Stomach smooth muscle (tissue), 2 donors: Measurements from ENCODE around the gene NAA50.

Experiments
- H3K27ac ChIP-seq: one replicate; pipeline ENCODE4 v1.7.0; 2013; ENCODE audit warnings: mild to moderate bottlenecking, low read length, inconsistent platforms
- H3K27me3 ChIP-seq, 2 donors: one replicate each; pipeline ENCODE4 v1.7.0; 2013; ENCODE audit warnings: low read length in 2 of 2; ENCODE audit not compliant: insufficient read depth in 2 of 2, control insufficient read depth in 1 of 2
- H3K36me3 ChIP-seq, 2 donors: one replicate each; pipeline ENCODE4 v1.7.0; 2013; ENCODE audit warnings: low read length in 2 of 2; ENCODE audit not compliant: control insufficient read depth in 2 of 2, insufficient read depth in 2 of 2
- H3K4me1 ChIP-seq: one replicate; pipeline ENCODE4 v1.7.0; 2013; ENCODE audit warnings: low read length; ENCODE audit not compliant: control insufficient read depth, insufficient read depth
- H3K4me3 ChIP-seq, 2 donors: one replicate each; pipeline ENCODE4 v1.7.0; 2013; ENCODE audit warnings: low read length in 2 of 2
- H3K9ac ChIP-seq, 2 donors: one replicate each; pipeline ENCODE4 v1.7.0; 2013; ENCODE audit warnings: low read length in 2 of 2, mild to moderate bottlenecking in 1 of 2
- H3K9me3 ChIP-seq, 2 donors: one replicate each; pipeline ENCODE4 v1.7.0; 2013; ENCODE audit warnings: low read length in 2 of 2; ENCODE audit not compliant: control insufficient read depth in 2 of 2
- donor health status: healthy.
- donor health status: Pancreatic carcinoma.

The NAA50 gene

DNA sequence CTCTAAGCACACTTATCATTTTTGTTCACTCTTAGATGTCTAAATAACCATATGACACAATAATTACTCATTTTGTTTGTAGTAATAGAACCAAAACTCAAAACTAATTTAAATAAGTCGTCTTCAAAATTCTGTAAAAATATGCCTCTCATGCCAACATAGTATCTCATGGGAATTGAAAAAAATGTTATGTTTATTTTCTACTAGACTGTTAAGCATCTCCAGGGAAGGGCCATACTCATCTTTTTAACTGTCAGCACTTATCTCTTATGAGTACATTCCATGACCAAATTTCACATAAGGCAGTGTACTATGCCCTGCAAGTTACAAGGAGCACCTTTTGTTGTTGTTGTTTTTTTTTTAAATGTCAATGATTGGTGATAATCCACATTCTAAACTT lies 31.3 kb downstream of the NAA50 start:
- H3K4me3 ChIP-seq: no peak overlapping the region
- no peaks in the 10 kb centered on the region for H3K4me1 ChIP-seq
- H3K36me3 ChIP-seq: peaks cover 0 to 3% of the 10 kb centered on the region in 2 donors
- no peaks in the 10 kb centered on the region for H3K27me3 ChIP-seq
- no peak overlapping the region for H3K27ac ChIP-seq
- H3K9ac ChIP-seq: no peak overlapping the region
- no peaks in the 10 kb centered on the region for H3K9me3 ChIP-seq

DNA sequence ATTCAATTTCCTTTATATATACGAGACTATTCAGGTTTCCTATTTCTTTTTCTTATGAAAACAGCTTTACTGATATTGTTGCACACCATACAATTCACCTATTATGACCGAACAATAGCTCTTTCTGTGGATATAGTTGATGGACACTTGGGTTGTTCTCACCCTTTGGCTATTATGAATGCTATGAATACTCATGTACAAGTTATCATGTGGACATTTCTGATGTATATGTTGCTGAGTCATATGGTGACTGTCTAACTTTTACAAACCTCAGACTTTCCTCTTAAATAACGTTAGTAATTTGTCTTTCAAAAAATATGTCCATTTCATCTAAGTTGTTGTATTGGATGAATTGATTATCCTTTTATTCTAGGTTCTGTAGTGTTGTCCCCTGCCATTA lies 33.9 kb downstream of the NAA50 start:
- Histone ChIP-seq H3K4me1 (no peaks in the 10 kb centered on the region), H3K27ac (no peak overlapping the region), H3K36me3 (no peaks in the 10 kb centered on the region), H3K9ac (no peak overlapping the region), H3K9me3 (no peaks in the 10 kb centered on the region), H3K4me3 (no peak overlapping the region), H3K27me3 (no peaks in the 10 kb centered on the region)

DNA sequence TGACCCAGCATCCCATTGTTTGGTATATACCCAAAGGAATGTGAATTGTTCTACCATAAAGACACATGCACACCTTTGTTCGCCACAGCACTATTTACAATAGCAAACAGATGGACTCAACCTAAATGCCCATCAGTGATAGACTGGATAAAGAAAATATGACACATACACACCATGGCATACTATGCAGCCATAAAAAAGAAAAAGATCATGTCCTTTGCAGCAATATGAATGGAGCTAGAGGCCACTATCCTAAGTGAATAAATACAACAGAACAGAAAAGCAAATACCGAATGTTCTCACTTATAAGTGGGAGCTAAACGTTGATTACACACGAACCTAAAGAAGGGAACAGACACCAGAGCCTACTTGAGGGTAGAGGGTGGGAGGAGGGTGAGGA lies 38.2 kb downstream of the NAA50 start:
- H3K36me3 ChIP-seq: no peaks in the 10 kb centered on the region

DNA sequence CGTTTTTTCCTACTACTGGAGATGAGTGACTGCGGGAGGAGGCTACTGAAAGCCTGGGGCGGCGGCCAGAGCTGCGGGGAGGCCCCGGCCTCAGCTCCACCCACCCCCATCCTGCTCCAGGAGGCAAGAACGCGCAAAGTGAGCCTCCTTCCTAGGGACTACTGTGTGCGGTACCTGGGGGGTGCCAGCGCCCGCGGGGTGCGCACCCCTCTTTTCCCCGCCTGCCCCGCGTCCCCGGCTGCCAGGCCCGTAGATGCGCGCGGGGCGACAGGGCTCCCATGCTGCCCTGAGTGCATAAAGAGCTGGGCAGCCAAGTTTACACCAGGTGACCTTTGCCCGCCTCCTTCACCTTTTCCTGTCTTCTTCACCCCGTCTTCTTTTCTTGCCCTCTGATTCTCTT lies 47.1 kb downstream of the NAA50 start:
- Histone ChIP-seq H3K9me3 (no peaks in the 10 kb centered on the region), H3K4me1 (peaks cover 9% of the 10 kb centered on the region), H3K27me3 (no peaks in the 10 kb centered on the region), H3K36me3 (no peaks in the 10 kb centered on the region), H3K9ac (peak overlapping the region; percentile 2 to 47), H3K4me3 (peak overlapping the region; percentile 51 to 52), H3K27ac (peak overlapping the region; percentile 11)

More for the DNA sequence above, 38.2 kb downstream of the NAA50 start:
- no peaks in the 10 kb centered on the region for H3K9me3 ChIP-seq
- no peak overlapping the region for H3K4me3 ChIP-seq
- no peak overlapping the region for H3K27ac ChIP-seq
- no peaks in the 10 kb centered on the region for H3K27me3 ChIP-seq
- H3K4me1 ChIP-seq: no peaks in the 10 kb centered on the region
- H3K9ac ChIP-seq: no peak overlapping the region

DNA sequence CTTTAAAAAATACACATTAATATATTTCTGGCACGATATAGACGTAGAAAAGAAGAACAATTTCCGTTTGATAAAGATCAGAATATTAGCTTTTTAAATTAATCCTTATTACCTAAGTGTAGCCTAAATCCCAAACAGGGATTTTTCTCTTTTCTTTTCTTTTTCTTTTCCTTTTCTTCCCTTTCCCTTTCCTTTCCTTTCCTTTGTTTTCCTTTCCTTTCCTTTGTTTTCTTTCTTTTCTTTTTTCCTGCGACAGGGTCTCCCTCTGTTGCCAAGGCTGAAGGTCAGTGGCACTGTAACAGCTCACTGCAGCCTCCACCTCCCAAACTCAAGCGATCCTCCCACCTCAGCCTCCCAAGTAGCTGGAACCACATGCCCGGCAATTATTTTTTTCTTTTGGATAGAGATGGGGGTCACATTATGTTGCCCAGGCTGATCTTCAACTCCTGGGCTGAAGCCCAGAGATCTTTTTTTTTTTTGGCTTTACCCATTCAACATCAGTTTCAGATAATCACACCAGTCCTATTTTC lies 47.8 kb downstream of the NAA50 start:
- H3K27me3 ChIP-seq: no peaks in the 10 kb centered on the region
- H3K36me3 ChIP-seq: no peaks in the 10 kb centered on the region
- H3K27ac ChIP-seq: peak overlapping the region; percentile 26
- peaks cover 9% of the 10 kb centered on the region for H3K4me1 ChIP-seq
- peak overlapping the region in 1 of 2 donors; percentile 98 for H3K9ac ChIP-seq
- H3K9me3 ChIP-seq: no peaks in the 10 kb centered on the region
- peak overlapping the region; percentile 51 to 77 for H3K4me3 ChIP-seq

DNA sequence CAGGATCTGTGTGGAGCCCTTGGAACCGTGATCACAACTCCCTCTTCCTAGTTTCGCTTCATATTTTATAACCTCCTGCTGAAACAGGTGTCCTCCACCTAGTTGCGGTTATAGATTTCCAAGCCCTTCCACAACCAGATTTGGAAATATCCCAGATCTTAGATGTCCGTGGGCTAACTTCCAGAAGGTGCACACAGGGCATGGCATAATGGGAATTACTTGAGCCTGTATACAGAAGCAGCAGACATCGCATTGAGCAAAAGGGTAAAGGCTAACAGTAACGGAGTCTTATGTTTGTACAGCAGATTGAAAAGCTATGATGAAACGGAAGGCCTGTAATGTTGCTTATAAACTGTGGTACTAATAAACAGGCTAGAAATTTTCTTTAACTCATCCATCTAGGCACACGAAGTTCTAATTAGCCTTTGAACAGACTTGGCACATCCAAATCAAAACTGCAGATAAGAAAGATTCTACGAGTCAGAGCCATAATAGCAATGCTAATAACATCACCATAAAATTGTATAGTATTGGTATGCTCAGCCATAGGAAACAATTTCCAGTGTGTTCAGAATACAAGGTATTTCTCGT lies 48.5 kb downstream of the NAA50 start:
- Histone ChIP-seq H3K9ac (peak overlapping the region; percentile 80 to 98), H3K27ac (peak overlapping the region; percentile 76)

DNA sequence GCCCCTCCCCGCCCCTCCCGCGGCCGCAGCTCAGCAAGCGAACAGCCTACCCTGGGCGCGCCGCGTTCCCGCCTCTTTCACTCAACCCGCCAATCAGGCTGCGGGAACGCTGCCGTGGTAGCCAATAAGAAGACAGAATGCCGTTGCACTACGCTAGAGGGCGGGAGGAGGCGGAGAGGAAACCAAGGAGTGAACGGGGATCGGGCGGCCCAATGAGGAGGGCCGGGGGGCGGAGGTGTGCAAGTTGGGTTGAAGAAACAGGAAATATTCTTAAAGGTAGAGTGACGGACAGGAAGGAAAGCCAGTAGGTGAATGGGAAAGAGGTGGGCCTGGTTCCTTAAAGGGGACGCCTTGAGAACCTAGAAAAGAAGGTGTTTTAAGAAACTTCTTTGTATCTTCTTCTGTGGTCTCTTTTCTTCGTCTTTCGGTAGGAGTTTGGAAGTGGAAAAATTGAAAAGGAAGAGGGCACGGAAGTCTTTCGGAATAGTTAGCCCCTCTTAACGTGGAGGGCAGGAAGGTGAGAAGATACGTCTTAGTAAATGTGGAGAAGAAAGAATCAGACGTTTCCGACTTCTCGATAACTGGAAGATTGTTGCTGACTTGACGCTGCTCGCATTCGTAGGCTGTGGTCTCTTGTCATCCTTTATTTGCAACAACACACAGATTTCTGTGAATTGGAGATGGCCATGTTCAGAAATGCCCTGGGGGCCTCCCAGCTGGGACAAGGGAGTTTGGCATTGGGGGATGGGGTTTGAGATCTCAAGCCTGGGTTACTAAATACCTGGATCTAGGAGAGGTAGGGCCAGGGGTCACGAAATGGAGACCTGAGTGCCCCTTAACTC lies 49.2 kb downstream of the NAA50 start:
- Histone ChIP-seq H3K9ac (peak overlapping the region; percentile 80 to 98), H3K4me3 (peak overlapping the region; percentile 77 to 100), H3K4me1 (peaks cover 9% of the 10 kb centered on the region), H3K9me3 (no peaks in the 10 kb centered on the region), H3K27ac (peak overlapping the region; percentile 76), H3K36me3 (no peaks in the 10 kb centered on the region), H3K27me3 (no peaks in the 10 kb centered on the region)

More for the DNA sequence above, 48.5 kb downstream of the NAA50 start:
- Histone ChIP-seq H3K9me3 (no peaks in the 10 kb centered on the region), H3K36me3 (no peaks in the 10 kb centered on the region), H3K4me3 (peak overlapping the region; percentile 77 to 100), H3K4me1 (peaks cover 9% of the 10 kb centered on the region), H3K27me3 (no peaks in the 10 kb centered on the region)

DNA sequence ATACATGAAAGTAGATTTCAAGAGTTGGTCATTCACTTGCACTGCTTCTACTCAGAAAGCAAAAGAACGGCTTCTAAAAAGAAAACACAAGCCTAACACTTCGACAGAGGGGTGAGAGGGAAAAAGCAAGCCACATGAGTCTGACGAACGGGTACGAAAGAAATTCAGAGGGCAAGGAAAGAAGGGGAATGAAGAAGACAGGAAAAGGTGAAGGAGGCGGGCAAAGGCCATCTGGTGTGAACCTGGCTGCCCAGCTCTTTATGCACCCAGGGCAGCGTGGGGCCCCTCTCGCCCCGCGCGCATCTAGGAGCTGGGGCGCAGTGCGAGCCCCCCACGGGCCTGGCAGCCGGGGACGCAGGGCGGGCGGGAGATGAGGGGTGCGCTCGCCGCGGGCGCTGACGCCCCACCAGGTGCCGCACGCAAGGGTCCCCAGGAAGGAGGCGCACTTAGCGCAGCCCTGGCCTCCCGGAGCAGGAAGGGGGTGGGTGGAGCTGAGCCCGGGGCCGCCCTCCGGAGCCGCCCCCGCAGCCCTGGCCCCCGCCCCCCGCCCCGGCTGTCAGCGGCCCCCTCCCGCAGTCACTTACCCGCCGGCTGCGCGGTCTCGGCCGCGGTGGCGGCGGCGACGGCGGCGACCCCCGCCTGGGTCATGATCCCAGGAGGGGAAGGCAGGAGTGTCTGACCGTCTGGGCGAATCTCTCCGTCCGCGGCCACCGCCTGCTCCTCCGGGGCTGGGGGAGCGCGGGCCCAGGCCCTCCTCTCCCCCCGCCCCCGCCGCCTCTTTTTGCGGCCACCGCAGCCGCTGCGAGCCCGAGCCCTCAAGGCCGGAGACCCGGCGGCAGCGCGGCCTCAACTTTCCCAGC lies 50.0 kb downstream of the NAA50 start, which contains the start of gene USF3:
Gene USF3 (minus strand): TSS at position 857 of the 860 bp plus-strand sequence. CDS start 21,764 bp downstream, outside the sequence.
- peaks cover 9% of the 10 kb centered on the region for H3K4me1 ChIP-seq
- peak within 1 kb of the TSS; percentile 80 to 98 for H3K9ac ChIP-seq
- H3K4me3 ChIP-seq: peak within 1 kb of the TSS; percentile 84 to 100
- H3K27me3 ChIP-seq: no peaks in the 10 kb centered on the region
- no peaks in the 10 kb centered on the region for H3K9me3 ChIP-seq
- peak within 1 kb of the TSS; percentile 76 for H3K27ac ChIP-seq
- no peaks in the 10 kb centered on the region for H3K36me3 ChIP-seq

DNA sequence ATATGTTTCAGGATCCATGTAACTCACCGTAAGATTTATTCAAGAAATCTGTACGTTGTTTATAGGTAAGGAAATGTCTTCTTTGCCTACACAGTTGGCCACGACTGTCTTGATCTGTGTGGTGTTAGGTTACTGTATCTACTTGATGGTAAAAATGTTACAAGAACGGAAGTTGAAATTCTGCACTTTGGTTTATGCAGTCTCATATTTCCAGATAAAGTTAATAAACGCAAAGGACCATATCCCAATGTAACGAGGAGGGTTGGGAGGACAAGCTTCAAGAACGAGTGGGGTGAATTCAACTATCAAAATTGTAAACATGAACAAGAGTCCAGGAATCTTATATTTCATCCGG lies 50.6 kb downstream of the NAA50 start:
- no peaks in the 10 kb centered on the region for H3K9me3 ChIP-seq
- no peaks in the 10 kb centered on the region for H3K36me3 ChIP-seq
- H3K27ac ChIP-seq: peak overlapping the region; percentile 66
- H3K4me1 ChIP-seq: peaks cover 9% of the 10 kb centered on the region
- peak overlapping the region; percentile 77 to 84 for H3K9ac ChIP-seq
- peak overlapping the region; percentile 75 to 84 for H3K4me3 ChIP-seq
- H3K27me3 ChIP-seq: no peaks in the 10 kb centered on the region

DNA sequence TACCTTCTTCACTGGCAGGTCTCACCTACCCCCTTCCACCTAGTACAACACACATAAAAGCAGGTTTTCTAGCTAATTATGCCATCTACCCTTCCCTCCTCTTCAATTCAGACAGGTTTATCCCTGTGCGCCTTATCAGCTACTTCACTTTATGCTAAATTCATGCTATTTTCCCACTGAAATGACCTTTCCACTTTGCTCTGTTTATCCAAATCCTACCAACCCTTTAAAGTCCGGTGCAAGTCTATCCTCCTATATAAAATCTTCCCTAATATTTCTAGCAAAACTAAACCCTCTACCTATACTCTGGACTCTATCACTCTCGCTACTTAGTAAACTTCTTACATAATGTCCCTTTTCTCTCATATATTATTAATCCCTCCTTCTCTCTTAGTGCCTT lies 55.6 kb downstream of the NAA50 start:
- H3K9ac ChIP-seq: no peak overlapping the region
- H3K27me3 ChIP-seq: no peaks in the 10 kb centered on the region
- no peak overlapping the region for H3K27ac ChIP-seq
- no peak overlapping the region for H3K4me3 ChIP-seq
- no peaks in the 10 kb centered on the region for H3K9me3 ChIP-seq
- H3K4me1 ChIP-seq: peaks cover 13% of the 10 kb centered on the region
- no peaks in the 10 kb centered on the region for H3K36me3 ChIP-seq
